ENCODE data around the gene ATP2C2. TPM values are rescaled to one million over a fixed set of nuclear protein-coding genes. Genes with fewer than 3 reads are reported as not detected.

The ATP2C2 gene
- total RNA-seq, 1 donor from 2014 or later: not detected

DNA sequence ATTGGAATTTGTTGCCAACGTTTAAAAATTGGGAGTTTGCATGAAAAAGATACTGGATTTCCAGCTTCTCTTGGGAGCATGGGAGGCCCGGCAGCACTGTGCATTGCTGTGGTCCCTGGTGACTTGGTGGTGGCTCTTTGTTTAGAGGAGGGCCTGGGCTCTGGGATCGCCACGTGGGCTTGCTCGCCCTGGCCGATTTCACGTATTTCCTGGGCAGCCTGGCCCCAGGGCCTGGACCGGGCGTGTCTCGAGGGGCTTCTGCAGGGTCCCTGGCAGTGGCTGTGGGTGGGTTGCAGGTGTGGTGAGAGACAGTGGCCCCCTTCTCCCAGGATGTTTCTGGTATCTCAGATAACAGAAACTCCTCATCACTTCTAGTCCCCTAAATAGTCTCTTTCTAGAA is 67.9 kb downstream of the ATP2C2 start:
- no peaks in the 10 kb centered on the region for H3K9me3 Mint-ChIP-seq
- Histone ChIP-seq H4K20me1 (ENCODE audit: low read depth) (no peaks in the 10 kb centered on the region), H2AFZ (replicated peaks) (no peak overlapping the region), H3K4me1 (peaks cover 4% of the 10 kb centered on the region), H3K4me2 (no peak overlapping the region), H3F3A (ENCODE audit: low read depth) (no peaks in the 10 kb centered on the region), H3K9ac (no peak overlapping the region), H3K27ac (no peak overlapping the region), H3K27me3 (no peaks in the 10 kb centered on the region), H3K4me3 (no peak overlapping the region), H3K9me3 (ENCODE audit: low read depth) (no peaks in the 10 kb centered on the region), H3K36me3 (no peaks in the 10 kb centered on the region), H3K79me2 (ENCODE audit: low read depth) (no peaks in the 10 kb centered on the region)
- TF ChIP-seq EZH2 (IDR thresholded peaks at IDR 0.05) (no peak), EZH2phosphoT487 (IDR thresholded peaks at IDR 0.05) (no peak)
- TF ChIP-seq, protein P1, sequence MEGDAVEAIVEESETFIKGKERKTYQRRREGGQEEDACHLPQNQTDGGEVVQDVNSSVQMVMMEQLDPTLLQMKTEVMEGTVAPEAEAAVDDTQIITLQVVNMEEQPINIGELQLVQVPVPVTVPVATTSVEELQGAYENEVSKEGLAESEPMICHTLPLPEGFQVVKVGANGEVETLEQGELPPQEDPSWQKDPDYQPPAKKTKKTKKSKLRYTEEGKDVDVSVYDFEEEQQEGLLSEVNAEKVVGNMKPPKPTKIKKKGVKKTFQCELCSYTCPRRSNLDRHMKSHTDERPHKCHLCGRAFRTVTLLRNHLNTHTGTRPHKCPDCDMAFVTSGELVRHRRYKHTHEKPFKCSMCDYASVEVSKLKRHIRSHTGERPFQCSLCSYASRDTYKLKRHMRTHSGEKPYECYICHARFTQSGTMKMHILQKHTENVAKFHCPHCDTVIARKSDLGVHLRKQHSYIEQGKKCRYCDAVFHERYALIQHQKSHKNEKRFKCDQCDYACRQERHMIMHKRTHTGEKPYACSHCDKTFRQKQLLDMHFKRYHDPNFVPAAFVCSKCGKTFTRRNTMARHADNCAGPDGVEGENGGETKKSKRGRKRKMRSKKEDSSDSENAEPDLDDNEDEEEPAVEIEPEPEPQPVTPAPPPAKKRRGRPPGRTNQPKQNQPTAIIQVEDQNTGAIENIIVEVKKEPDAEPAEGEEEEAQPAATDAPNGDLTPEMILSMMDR (IDR thresholded peaks at IDR 0.05): no peak
- H3K36me3 Mint-ChIP-seq: no peaks in the 10 kb centered on the region
- H3K4me3 Mint-ChIP-seq: no peak overlapping the region
- peaks cover 10% of the 10 kb centered on the region for H3K4me1 Mint-ChIP-seq
- H3K27ac Mint-ChIP-seq: no peak overlapping the region
- DNase-seq (ENCODE audit: low spot score): no peak
- peaks cover 14% of the 10 kb centered on the region for H3K27me3 Mint-ChIP-seq (ENCODE audit: insufficient read depth, low read depth)

DNA sequence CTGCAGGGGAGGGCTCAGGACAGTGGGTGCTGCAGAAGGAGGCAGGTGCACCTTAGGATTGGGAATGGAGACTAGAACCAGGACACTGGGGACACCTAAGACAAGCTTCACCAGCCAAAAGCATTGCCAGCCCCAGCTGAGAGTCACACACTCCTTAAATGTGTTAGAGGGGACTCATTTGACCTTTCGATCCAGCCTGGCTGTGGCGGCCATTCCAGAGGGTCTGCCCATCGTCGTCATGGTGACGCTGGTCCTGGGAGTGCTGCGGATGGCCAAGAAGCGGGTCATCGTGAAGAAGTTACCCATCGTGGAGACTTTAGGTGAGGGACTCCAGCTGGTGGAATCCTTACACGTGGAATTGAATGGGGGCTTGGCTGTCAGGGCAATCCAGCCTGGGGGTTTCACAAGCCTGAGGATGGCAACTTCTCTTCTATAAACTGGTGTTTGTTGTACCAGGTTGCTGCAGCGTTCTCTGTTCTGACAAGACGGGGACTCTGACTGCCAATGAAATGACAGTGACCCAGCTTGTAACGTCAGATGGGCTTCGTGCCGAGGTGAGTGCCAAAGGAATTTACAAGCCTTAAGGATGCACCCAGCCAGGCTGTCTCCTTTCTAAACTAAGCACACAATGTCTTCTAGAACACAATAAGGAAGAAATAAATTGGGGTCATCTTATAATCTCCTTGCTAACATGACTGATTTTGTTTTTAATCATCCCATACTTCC is 70.8 kb downstream of the ATP2C2 start:
- Histone ChIP-seq H4K20me1 (ENCODE audit: low read depth) (no peaks in the 10 kb centered on the region), H3K27me3 (no peaks in the 10 kb centered on the region), H3K4me3 (no peak overlapping the region), H3K4me2 (no peak overlapping the region), H3K9me3 (ENCODE audit: low read depth) (no peaks in the 10 kb centered on the region), H3K9ac (no peak overlapping the region), H3K36me3 (no peaks in the 10 kb centered on the region), H3K4me1 (peaks cover 4% of the 10 kb centered on the region), H3F3A (ENCODE audit: low read depth) (no peaks in the 10 kb centered on the region), H2AFZ (replicated peaks) (no peak overlapping the region), H3K27ac (no peak overlapping the region), H3K79me2 (ENCODE audit: low read depth) (no peaks in the 10 kb centered on the region)
- Mint-ChIP-seq H3K36me3 (no peaks in the 10 kb centered on the region), H3K4me1 (peaks cover 14% of the 10 kb centered on the region), H3K27ac (peak overlapping the region; percentile 83), H3K4me3 (no peak overlapping the region), H3K27me3 (ENCODE audit: insufficient read depth, low read depth) (peaks cover 6% of the 10 kb centered on the region), H3K9me3 (no peaks in the 10 kb centered on the region)
- TF ChIP-seq, protein P1 (IDR thresholded peaks at IDR 0.05): no peak
- TF ChIP-seq EZH2phosphoT487 (IDR thresholded peaks at IDR 0.05) (no peak), EZH2 (IDR thresholded peaks at IDR 0.05) (no peak)
- DNase-seq (ENCODE audit: low spot score): peak; percentile 22

DNA sequence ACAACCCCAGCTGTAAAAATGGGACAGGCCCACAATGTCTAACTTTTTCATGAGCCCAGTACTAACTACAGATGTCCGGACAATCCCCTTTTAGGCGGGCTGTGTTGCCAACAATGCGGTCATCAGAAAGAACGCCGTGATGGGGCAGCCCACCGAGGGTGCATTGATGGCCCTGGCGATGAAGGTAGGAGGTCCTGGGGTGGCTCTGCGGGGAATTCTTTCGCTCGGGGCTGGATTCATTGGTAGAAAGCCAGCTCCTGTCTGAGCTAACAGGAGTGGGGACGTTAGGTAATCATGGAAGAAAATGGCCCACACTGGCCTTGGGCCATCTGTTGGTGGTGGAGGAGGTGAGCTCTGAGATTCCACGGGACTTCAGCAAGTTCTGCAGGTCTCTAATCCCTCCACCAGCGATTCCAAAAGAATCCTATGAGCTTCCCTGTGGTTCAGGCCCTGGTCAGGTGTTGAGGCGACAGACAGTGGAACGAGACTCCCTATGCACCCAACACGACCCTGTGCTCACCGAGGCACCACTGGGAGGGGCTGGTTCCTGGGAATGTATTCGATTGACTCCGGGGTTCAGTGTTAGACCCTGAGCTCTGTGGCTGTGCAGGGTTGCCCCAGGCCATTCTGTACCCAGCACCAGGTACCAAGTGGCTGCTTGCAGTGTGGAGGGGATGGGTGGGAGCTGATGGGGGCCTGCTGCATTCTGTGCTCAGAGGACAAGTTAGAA is 74.2 kb downstream of the ATP2C2 start:
- H3K27ac Mint-ChIP-seq: no peak overlapping the region

More for the DNA sequence above, 74.2 kb downstream of the ATP2C2 start:
- DNase-seq (ENCODE audit: low spot score): no peak
- Histone ChIP-seq H3K4me3 (no peak overlapping the region), H3K9ac (no peak overlapping the region), H3K9me3 (ENCODE audit: low read depth) (no peaks in the 10 kb centered on the region), H3F3A (ENCODE audit: low read depth) (no peaks in the 10 kb centered on the region), H3K27ac (no peak overlapping the region), H3K27me3 (no peaks in the 10 kb centered on the region), H4K20me1 (ENCODE audit: low read depth) (no peaks in the 10 kb centered on the region), H3K4me1 (peaks cover 4% of the 10 kb centered on the region), H3K36me3 (no peaks in the 10 kb centered on the region), H3K4me2 (no peak overlapping the region), H3K79me2 (ENCODE audit: low read depth) (no peaks in the 10 kb centered on the region), H2AFZ (replicated peaks) (no peak overlapping the region)
- Mint-ChIP-seq H3K36me3 (no peaks in the 10 kb centered on the region), H3K4me3 (no peak overlapping the region), H3K4me1 (peaks cover 17% of the 10 kb centered on the region), H3K27me3 (ENCODE audit: insufficient read depth, low read depth) (no peaks in the 10 kb centered on the region), H3K9me3 (no peaks in the 10 kb centered on the region)
- TF ChIP-seq, protein P1 (IDR thresholded peaks at IDR 0.05): no peak
- no peak for TF ChIP-seq EZH2phosphoT487 (IDR thresholded peaks at IDR 0.05)
- no peak for TF ChIP-seq EZH2 (IDR thresholded peaks at IDR 0.05)

Data from neural progenitor cell (in vitro differentiated cells).